PC-9 (cell line): ENCODE results near the gene ZNF48. TPM values are rescaled to one million over a fixed set of nuclear protein-coding genes. Genes with fewer than 3 reads are reported as not detected.
A peak's percentile ranks its signal among the peaks of the same experiment; 100 is the strongest.

Experiments
- BruUV-seq: library from RNA; stranded (reverse); fragments of 400-500 nt; replicated peaks from 2 replicates; lab custom pipeline; 2021; lab: Mats Ljungman, UMichigan
- CTCF ChIA-PET: fragments of 300-600 bp; sonication (Branson Sonifier 250); formaldehyde crosslinking; loops from one replicate; lab custom pipeline; 2022; ENCODE audit warnings: antibody characterized with exemption; lab: Charles Lee
- POLR2A ChIA-PET: fragments of 300-600 bp; sonication (Branson Sonifier 250); formaldehyde crosslinking; loops from one replicate; lab custom pipeline; 2022; ENCODE audit warnings: antibody characterized with exemption; ENCODE audit not compliant: unreplicated experiment; lab: Charles Lee
- DNase-seq, 2 experiments: peaks; one replicate each; pipeline versions ENCODE4 v3.0.0 to v3.0.0-alpha.2; 2015 to 2022; ENCODE audit warnings: mixed read lengths in 1 of 2
- H2AFZ ChIP-seq: fragments of 200-600 bp; sonication (generic); 2 replicates; pipeline ENCODE4 v1.8.1; 2017; ENCODE audit warnings: antibody characterized with exemption
- H3F3A ChIP-seq: fragments of 200-600 bp; sonication (generic); 2 replicates; pipeline ENCODE4 v1.8.1; 2017; ENCODE audit warnings: antibody characterized with exemption, mild to moderate bottlenecking, low read depth; ENCODE audit not compliant: insufficient read depth
- H3K27ac ChIP-seq: fragments of 200-600 bp; sonication (generic); 2 replicates; pipeline ENCODE4 v1.6.1; 2016; ENCODE audit warnings: mixed run types
- H3K27me3 ChIP-seq: fragments of 200-600 bp; sonication (generic); 2 replicates; pipeline ENCODE4 v1.6.1; 2016; ENCODE audit warnings: low read depth, mixed run types; ENCODE audit not compliant: insufficient read depth
- H3K36me3 ChIP-seq: fragments of 200-600 bp; sonication (generic); 2 replicates; pipeline ENCODE4 v1.6.1; 2016; ENCODE audit warnings: low read depth, mixed run types
- H3K4me1 ChIP-seq: fragments of 200-600 bp; sonication (generic); replicated peaks from 2 replicates; pipeline ENCODE4 v1.6.1; 2016; ENCODE audit warnings: mixed run types; ENCODE audit not compliant: insufficient read depth
- H3K4me2 ChIP-seq: fragments of 200-600 bp; sonication (generic); 2 replicates; pipeline ENCODE4 v1.6.1; 2017; ENCODE audit warnings: mixed run types
- H3K4me3 ChIP-seq: fragments of 200-600 bp; sonication (generic); 2 replicates; pipeline ENCODE4 v1.6.1; 2016; ENCODE audit warnings: mixed run types
- H3K79me2 ChIP-seq: fragments of 200-600 bp; sonication (generic); 2 replicates; pipeline ENCODE4 v1.6.1; 2017; ENCODE audit warnings: low read depth, mixed run types
- H3K9me2 ChIP-seq: fragments of 200-600 bp; sonication (generic); 2 replicates; pipeline ENCODE4 v1.8.1; 2017; ENCODE audit warnings: mild to moderate bottlenecking; ENCODE audit not compliant: insufficient read depth
- H3K9me3 ChIP-seq: fragments of 200-600 bp; sonication (generic); 2 replicates; pipeline ENCODE4 v1.8.1; 2016; ENCODE audit warnings: low read depth; ENCODE audit not compliant: insufficient read depth
- H4K20me1 ChIP-seq: fragments of 200-600 bp; sonication (generic); 2 replicates; pipeline ENCODE4 v1.8.1; 2017; ENCODE audit not compliant: insufficient read depth
- CTCF ChIP-seq: fragments of 200-600 bp; sonication (generic); conservative IDR thresholded peaks from 2 replicates; pipeline ENCODE4 v1.6.1; 2017; ENCODE audit warnings: mixed run types, antibody characterized with exemption, mild to moderate bottlenecking, moderate library complexity
- EZH2 ChIP-seq: fragments of 200-600 bp; sonication (generic); IDR thresholded peaks from 2 replicates; pipeline ENCODE4 v1.8.0; 2017; ENCODE audit warnings: antibody characterized with exemption, low read depth
- intact Hi-C: fragments of 100-400 bp; cut with micrococcal nuclease; formaldehyde crosslinking; loops from one replicate; pipeline ENCODE4 v1.10.0; 2022; ENCODE audit not compliant: unreplicated experiment
- total RNA-seq: library from RNA; stranded (reverse); gene quantifications from 2 replicates; pipeline ENCODE4 v1.2.3, GENCODE V29; 2021

ZNF48 gene
- total RNA-seq, 1 experiment from 2014 or later = 20.1 TPM

DNA sequence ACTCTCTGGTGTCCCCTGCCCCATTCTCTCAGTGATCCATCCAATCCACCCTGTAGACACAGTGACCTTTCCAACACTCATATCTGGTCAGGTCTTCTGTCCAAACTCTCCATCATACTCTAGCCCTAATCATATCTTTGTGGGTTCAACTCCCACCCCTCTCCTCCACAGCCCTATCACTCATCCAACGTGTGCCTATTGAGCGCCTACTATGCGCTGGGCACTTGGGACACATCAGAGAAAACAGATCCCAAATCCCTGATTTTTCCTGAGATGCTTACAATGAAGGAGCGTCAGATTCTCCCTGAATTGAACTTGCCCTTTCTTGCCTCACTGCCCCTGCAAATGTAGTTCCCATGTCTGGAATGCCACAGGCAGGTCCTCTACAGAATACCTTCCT is 32.8 kb downstream of the ZNF48 start:
- no peak for DNase-seq
- Histone ChIP-seq H3K9me2 (no peaks in the 10 kb centered on the region), H3K4me1 (peaks cover 12% of the 10 kb centered on the region), H3K4me2 (no peak overlapping the region), H3F3A (peaks cover 17% of the 10 kb centered on the region; the same call in 1 of the 2 replicates), H3K36me3 (peaks cover 12% of the 10 kb centered on the region; the same call in 1 of the 2 replicates), H3K27me3 (no peaks in the 10 kb centered on the region), H4K20me1 (no peaks in the 10 kb centered on the region), H3K4me3 (no peak overlapping the region), H3K27ac (no peak overlapping the region), H2AFZ (no peak overlapping the region), H3K9me3 (no peaks in the 10 kb centered on the region), H3K79me2 (peaks cover 37% of the 10 kb centered on the region)
- CTCF ChIA-PET = no interaction called here
- POLR2A ChIA-PET = no interaction called here
- no TSS peak for BruUV-seq
- TF ChIP-seq CTCF = no peak
- TF ChIP-seq EZH2 = no peak
- intact Hi-C loops = no loop called here

DNA sequence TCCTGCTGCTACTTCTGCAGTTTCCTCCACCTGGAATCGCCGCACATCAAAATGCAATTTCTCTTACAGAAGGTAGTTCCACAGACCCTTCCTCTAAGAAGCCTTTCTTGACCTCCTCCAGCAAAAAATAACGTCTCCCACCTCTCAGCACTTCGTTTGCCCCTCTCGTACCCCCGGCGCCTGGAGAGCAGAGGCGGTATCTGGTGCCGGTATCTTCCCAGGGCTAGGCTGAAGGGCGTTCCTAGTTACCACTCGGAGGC is 34.1 kb downstream of the ZNF48 start:
- no TSS peak for BruUV-seq
- Histone ChIP-seq H3K4me3 (peak overlapping the region; percentile 67), H3K9me2 (no peaks in the 10 kb centered on the region), H2AFZ (peak overlapping the region; percentile 89), H3F3A (peaks cover 17% of the 10 kb centered on the region; the same call in 1 of the 2 replicates), H3K4me2 (peak overlapping the region; percentile 83), H3K79me2 (peaks cover 37% of the 10 kb centered on the region), H3K27me3 (no peaks in the 10 kb centered on the region), H3K36me3 (peaks cover 4% of the 10 kb centered on the region; the same call in 1 of the 2 replicates), H3K27ac (peak overlapping the region; percentile 3; the same call in 1 of the 2 replicates), H4K20me1 (no peaks in the 10 kb centered on the region), H3K4me1 (peaks cover 12% of the 10 kb centered on the region), H3K9me3 (no peaks in the 10 kb centered on the region)
- intact Hi-C loops = no loop called here
- POLR2A ChIA-PET = interaction anchor here (0.5 to 1.1 kb wide), 7 partner anchors 22 to 286 kb away, joined by 3 to 31 read pairs (median 4); partner anchors contain the start of genes ZNF689, ZNF764 and ZNF771
- TF ChIP-seq CTCF (no peak), EZH2 (no peak)
- DNase-seq = no peak
- CTCF ChIA-PET = interaction anchor here (0.6 to 1.8 kb wide), 28 partner anchors 11 to 638 kb away, joined by 3 to 20 read pairs (median 4); partner anchors contain the start of genes FBRS, PRR14, SEPHS2 and TBX6

GRCh38 chr16:30429678-30430427 is 34.6 kb downstream of the ZNF48 start, which contains the start of gene DCTPP1:
DCTPP1 (minus strand) TSS chr16:30430030; CDS start chr16:30429980, 50 bp downstream.
- no peaks in the 10 kb centered on the region for H3K27me3 ChIP-seq
- no peaks in the 10 kb centered on the region for H3K9me2 ChIP-seq
- H3K79me2 ChIP-seq = peaks cover 37% of the 10 kb centered on the region
- no peaks in the 10 kb centered on the region for H4K20me1 ChIP-seq
- H3K27ac ChIP-seq = peak within 1 kb of the TSS; percentile 3; the same call in 1 of the 2 replicates
- ChIA-PET POLR2A (interaction anchor here (0.5 to 1.1 kb wide), 9 partner anchors 14 to 287 kb away, joined by 3 to 31 read pairs (median 4); partner anchors contain the start of genes ZNF689, ZNF764 and ZNF771), CTCF (interaction anchor here (0.6 to 1.8 kb wide), 33 partner anchors 12 to 638 kb away, joined by 3 to 20 read pairs (median 4); partner anchors contain the start of genes FBRS, PRR14, SEPHS2 and TBX6)
- peaks cover 4% of the 10 kb centered on the region; the same call in 1 of the 2 replicates for H3K36me3 ChIP-seq
- DNase-seq = peak; percentile 98 to 99
- H3K9me3 ChIP-seq = no peaks in the 10 kb centered on the region
- intact Hi-C loops = loop anchor here (1.0 to 2.0 kb wide), 7 partner anchors 63 to 264 kb away; partner anchors contain the start of genes FBRS and ZNF768
- peak within 1 kb of the TSS; percentile 89 for H2AFZ ChIP-seq
- BruUV-seq = no TSS peak
- peak within 1 kb of the TSS; percentile 67 for H3K4me3 ChIP-seq
- H3K4me1 ChIP-seq = peaks cover 12% of the 10 kb centered on the region
- H3F3A ChIP-seq = peaks cover 17% of the 10 kb centered on the region; the same call in 1 of the 2 replicates
- TF ChIP-seq CTCF (peak; percentile 91), EZH2 (no peak)
- H3K4me2 ChIP-seq = peak within 1 kb of the TSS; percentile 83
